ENCODE data around the gene HLA-G. TPM values are rescaled to one million over a fixed set of nuclear protein-coding genes. Genes with fewer than 3 reads are reported as not detected.

The HLA-G gene
- total and polyA plus RNA-seq, 12 donors, result 0.14 to 1.6 (median 0.41) TPM; not detected in 6

DNA sequence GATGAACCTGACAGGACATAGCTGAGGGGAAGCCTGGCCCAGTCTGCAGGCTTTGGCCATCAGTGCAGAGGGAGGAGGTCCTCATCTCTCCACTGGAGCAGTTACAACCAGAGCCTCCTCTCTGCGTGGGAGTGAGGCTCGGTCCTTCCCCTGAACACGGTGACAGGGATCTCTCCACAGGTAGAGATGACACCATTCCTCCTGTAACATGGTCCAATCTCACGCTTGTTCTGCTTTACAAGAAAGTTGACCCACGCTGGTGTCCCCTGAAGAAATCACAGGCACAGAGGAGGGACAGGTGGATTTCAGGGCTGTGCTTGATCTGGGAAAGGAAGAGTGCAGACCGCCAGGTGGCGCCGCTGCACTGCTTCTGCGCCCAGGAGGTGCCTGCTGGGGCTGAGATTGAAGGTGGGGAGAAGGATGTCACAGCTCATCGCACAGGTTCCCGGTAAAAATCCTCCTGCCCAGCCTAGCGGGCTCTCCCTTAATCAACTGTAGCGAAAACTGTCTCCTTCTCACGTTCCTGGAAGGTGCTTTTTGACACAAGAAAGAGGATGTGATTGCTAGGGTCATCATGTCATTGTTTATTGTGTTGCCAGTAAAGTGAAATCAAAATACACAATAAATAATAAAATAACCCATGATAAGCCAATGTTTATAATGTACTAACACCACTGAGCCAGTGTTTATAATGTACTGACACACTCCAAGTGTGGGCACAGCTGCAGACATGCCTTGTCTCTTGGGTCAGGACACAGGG, 20.4 kb downstream of the HLA-G start:
- peaks cover 48% of the 10 kb centered on the region for H3K27me3 ChIP-seq
- TF ChIP-seq POLR2A (IDR thresholded peaks at IDR 0.05), result no peak
- TF ChIP-seq, protein P1, sequence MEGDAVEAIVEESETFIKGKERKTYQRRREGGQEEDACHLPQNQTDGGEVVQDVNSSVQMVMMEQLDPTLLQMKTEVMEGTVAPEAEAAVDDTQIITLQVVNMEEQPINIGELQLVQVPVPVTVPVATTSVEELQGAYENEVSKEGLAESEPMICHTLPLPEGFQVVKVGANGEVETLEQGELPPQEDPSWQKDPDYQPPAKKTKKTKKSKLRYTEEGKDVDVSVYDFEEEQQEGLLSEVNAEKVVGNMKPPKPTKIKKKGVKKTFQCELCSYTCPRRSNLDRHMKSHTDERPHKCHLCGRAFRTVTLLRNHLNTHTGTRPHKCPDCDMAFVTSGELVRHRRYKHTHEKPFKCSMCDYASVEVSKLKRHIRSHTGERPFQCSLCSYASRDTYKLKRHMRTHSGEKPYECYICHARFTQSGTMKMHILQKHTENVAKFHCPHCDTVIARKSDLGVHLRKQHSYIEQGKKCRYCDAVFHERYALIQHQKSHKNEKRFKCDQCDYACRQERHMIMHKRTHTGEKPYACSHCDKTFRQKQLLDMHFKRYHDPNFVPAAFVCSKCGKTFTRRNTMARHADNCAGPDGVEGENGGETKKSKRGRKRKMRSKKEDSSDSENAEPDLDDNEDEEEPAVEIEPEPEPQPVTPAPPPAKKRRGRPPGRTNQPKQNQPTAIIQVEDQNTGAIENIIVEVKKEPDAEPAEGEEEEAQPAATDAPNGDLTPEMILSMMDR (IDR thresholded peaks at IDR 0.05), result peak; percentile 82 to 98 (median 94)
- WGBS, 4 donors, result 0 to 9% (median 3%) methylated on average over 11 to 14 of the region's 14 CpGs

DNA sequence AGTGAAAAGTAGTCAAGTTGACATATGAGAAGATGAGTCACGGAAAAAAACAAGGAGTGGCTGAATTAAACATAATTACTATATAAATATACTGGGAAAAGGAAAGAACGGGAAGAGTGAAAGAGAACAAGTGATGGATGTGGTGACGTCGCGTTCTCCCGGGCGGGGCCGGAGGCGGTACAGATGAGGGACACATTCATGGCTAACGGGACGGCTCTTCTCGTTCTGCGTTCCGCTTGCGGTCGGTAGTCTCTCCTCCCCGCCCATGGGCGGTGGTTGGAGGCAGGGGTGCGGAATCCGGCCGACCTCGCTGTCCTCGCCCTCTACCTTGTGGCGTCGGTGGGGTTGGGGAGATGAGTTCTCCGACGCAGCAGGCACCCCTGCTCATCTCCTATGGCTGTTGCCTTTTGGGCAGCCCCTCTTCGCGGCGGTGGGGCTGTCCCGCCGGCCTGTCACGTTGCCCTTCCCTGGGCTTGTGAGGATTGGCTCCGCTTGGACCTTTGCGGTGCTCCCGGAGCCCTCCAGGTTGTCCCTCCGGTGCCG, 22.5 kb downstream of the HLA-G start:
- H3K9me3 ChIP-seq (replicated peaks in 1 of 3), result no peaks in the 10 kb centered on the region
- peak in 3 of 7 donors; percentile 22 to 59 (median 39) for DNase-seq
- 10 to 16% (median 13%) methylated on average over 33 to 38 of the region's 38 CpGs for WGBS, 4 donors
- H3K4me1 ChIP-seq (replicated peaks in 1 of 2), result peaks cover 0 to 13% of the 10 kb centered on the region in 2 donors
- H3K36me3 ChIP-seq (replicated peaks in 1 of 2), result no peaks in the 10 kb centered on the region
- no peak overlapping the region for H3K27ac ChIP-seq
- H3K27me3 ChIP-seq, result peaks cover 40% of the 10 kb centered on the region
- intact Hi-C loops (cut with DNase I), result no loop called here
- TF ChIP-seq POLR2A (IDR thresholded peaks at IDR 0.05), result no peak
- TF ChIP-seq, protein P1 (IDR thresholded peaks at IDR 0.05), result no peak
- H3K4me3 ChIP-seq, result peak overlapping the region in 1 of 4 donors; percentile 41

More for the DNA sequence above, 20.4 kb downstream of the HLA-G start:
- intact Hi-C loops (cut with DNase I), result loop anchor here (2.0 to 5.0 kb wide), 3 partner anchors 163 to 284 kb away; no protein-coding TSS in a partner anchor
- H3K9me3 ChIP-seq (replicated peaks in 1 of 3), result no peaks in the 10 kb centered on the region
- H3K4me3 ChIP-seq, result no peak overlapping the region
- no peaks in the 10 kb centered on the region for H3K36me3 ChIP-seq (replicated peaks in 1 of 2)
- peak; percentile 68 to 91 (median 78) for DNase-seq
- peaks cover 0 to 13% of the 10 kb centered on the region in 2 donors for H3K4me1 ChIP-seq (replicated peaks in 1 of 2)
- no peak overlapping the region for H3K27ac ChIP-seq

DNA sequence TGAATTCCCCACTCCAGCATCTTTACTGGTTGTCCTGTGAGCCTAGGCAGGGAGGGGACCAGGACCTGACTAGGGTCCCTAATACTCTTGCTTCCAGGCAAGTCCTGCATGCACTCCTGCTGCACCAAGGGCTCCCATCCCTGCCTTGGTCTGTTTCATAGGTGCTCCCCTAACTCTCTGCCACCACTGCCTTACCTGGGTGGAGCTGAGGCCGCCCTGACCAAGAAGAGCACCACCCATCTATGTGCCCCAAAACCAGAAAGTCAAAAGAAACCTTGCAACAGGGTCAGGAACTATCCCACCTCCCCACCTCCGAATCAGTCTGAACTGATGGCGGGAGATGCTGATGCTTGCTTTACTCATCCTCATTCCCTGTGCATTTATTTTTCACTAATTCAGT, 23.6 kb downstream of the HLA-G start:
- Histone ChIP-seq H3K27ac (no peak overlapping the region), H3K9me3 (replicated peaks in 1 of 3) (no peaks in the 10 kb centered on the region), H3K36me3 (replicated peaks in 1 of 2) (no peaks in the 10 kb centered on the region), H3K4me1 (replicated peaks in 1 of 2) (peaks cover 0 to 13% of the 10 kb centered on the region in 2 donors), H3K4me3 (no peak overlapping the region), H3K27me3 (peaks cover 32% of the 10 kb centered on the region)
- intact Hi-C loops (cut with DNase I), result no loop called here
- DNase-seq, result no peak
- TF ChIP-seq, protein P1 (IDR thresholded peaks at IDR 0.05), result no peak
- 68 to 98% (median 82%) methylated on average over 3 of the region's 3 CpGs for WGBS, 4 donors

DNA sequence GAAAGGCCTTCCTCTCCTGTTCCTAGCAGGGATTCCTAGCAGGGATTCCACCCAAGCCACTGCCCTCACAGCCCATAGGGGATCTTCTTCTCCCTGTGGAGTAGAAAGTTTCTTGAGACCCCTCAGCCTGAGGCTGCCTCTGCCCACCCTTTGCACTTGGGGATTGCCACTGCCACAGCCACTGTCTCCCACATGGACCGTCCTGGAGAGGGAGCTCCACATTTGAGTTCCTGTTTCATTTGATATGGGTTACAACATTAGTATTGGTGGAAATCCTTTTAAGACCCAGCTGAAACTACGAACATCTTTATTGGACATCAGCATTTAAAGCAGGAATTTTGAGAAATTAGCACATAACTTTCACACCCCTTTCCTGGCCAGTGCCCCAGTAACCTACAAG, 25.6 kb downstream of the HLA-G start:
- intact Hi-C loops (cut with DNase I), result no loop called here
- H3K4me1 ChIP-seq (replicated peaks in 1 of 2), result peaks cover 0 to 9% of the 10 kb centered on the region in 2 donors
- H3K27me3 ChIP-seq, result peaks cover 20% of the 10 kb centered on the region
- no peak overlapping the region for H3K27ac ChIP-seq
- H3K4me3 ChIP-seq, result no peak overlapping the region
- no peak for DNase-seq
- TF ChIP-seq POLR2A (IDR thresholded peaks at IDR 0.05), result no peak
- TF ChIP-seq, protein P1 (IDR thresholded peaks at IDR 0.05), result no peak
- no peaks in the 10 kb centered on the region for H3K36me3 ChIP-seq (replicated peaks in 1 of 2)
- no peaks in the 10 kb centered on the region for H3K9me3 ChIP-seq (replicated peaks in 1 of 3)
- 63 to 86% (median 71%) methylated on average over 2 of the region's 2 CpGs for WGBS, 4 donors
